HEK293 (cell line): ENCODE measurements around the gene LRP1.

Experiments
- EGR2 ChIP-seq: fragments of 450-650 bp; formaldehyde crosslinking; IDR thresholded peaks from 2 replicates; pipeline ENCODE4 v1.5.1; 2016; ENCODE audit warnings: low read depth, missing biosample characterization, missing genetic modification characterization
- HOXD13 ChIP-seq: sonication (generic); formaldehyde crosslinking; IDR thresholded peaks from 2 replicates; pipeline ENCODE4 v1.8.0; 2022; ENCODE audit warnings: missing genetic modification reagents, borderline replicate concordance
- INSM2 ChIP-seq: fragments of 450-650 bp; formaldehyde crosslinking; IDR thresholded peaks from 2 replicates; pipeline ENCODE4 v1.5.1; 2016; ENCODE audit warnings: missing biosample characterization, missing genetic modification characterization
- KLF9 ChIP-seq: fragments of 450-650 bp; formaldehyde crosslinking; IDR thresholded peaks from 2 replicates; pipeline ENCODE4 v1.5.1; 2016; ENCODE audit warnings: missing biosample characterization, missing genetic modification characterization, low read depth
- MEIS1 ChIP-seq: sonication (generic); formaldehyde crosslinking; IDR thresholded peaks from 2 replicates; pipeline ENCODE4 v1.8.1; 2022; ENCODE audit warnings: missing genetic modification reagents, mild to moderate bottlenecking, borderline replicate concordance
- OSR2 ChIP-seq: fragments of 450-650 bp; formaldehyde crosslinking; IDR thresholded peaks from 2 replicates; pipeline ENCODE4 v1.5.1; 2016; ENCODE audit warnings: missing biosample characterization, missing genetic modification characterization
- PRDM6 ChIP-seq: fragments of 450-650 bp; formaldehyde crosslinking; IDR thresholded peaks from 2 replicates; pipeline ENCODE4 v1.5.1; 2017; ENCODE audit warnings: missing biosample characterization, missing genetic modification characterization
- ZBTB10 ChIP-seq: fragments of 450-650 bp; formaldehyde crosslinking; IDR thresholded peaks from 2 replicates; pipeline ENCODE4 v1.5.1; 2016; ENCODE audit warnings: missing biosample characterization, missing genetic modification characterization
- ZBTB11 ChIP-seq: fragments of 450-650 bp; formaldehyde crosslinking; conservative IDR thresholded peaks from 2 replicates; pipeline ENCODE4 v1.5.1; 2016; ENCODE audit warnings: low read depth, missing biosample characterization, missing genetic modification characterization
- ZBTB20 ChIP-seq: fragments of 450-650 bp; formaldehyde crosslinking; IDR thresholded peaks from 2 replicates; pipeline ENCODE4 v1.5.1; 2016; ENCODE audit warnings: missing biosample characterization, missing genetic modification characterization
- ZBTB26 ChIP-seq: fragments of 450-650 bp; formaldehyde crosslinking; optimal IDR thresholded peaks from 2 replicates; pipeline ENCODE3; 2016; ENCODE audit warnings: missing biosample characterization, mild to moderate bottlenecking, missing genetic modification characterization
- ZBTB8A ChIP-seq: fragments of 450-650 bp; formaldehyde crosslinking; IDR thresholded peaks from 2 replicates; pipeline ENCODE4 v1.5.1; 2016; ENCODE audit warnings: missing biosample characterization, missing genetic modification characterization
- ZFP3 ChIP-seq: fragments of 450-650 bp; formaldehyde crosslinking; IDR thresholded peaks from 2 replicates; pipeline ENCODE4 v1.5.1; 2016; ENCODE audit warnings: low read depth, missing biosample characterization, missing genetic modification characterization
- ZNF174 ChIP-seq: fragments of 450-650 bp; formaldehyde crosslinking; IDR thresholded peaks from 2 replicates; pipeline ENCODE4 v1.5.0; 2017; ENCODE audit warnings: missing biosample characterization, mild to moderate bottlenecking, missing genetic modification characterization
- ZNF350 ChIP-seq: fragments of 450-650 bp; formaldehyde crosslinking; IDR thresholded peaks from 2 replicates; pipeline ENCODE4 v1.5.0; 2017; ENCODE audit warnings: missing biosample characterization, mild to moderate bottlenecking, missing genetic modification characterization
- ZNF354C ChIP-seq: fragments of 450-650 bp; formaldehyde crosslinking; IDR thresholded peaks from 2 replicates; pipeline ENCODE4 v1.5.1; 2016; ENCODE audit warnings: missing biosample characterization, missing genetic modification characterization, low read depth, borderline replicate concordance
- ZNF48 ChIP-seq: fragments of 450-650 bp; formaldehyde crosslinking; IDR thresholded peaks from 2 replicates; pipeline ENCODE4 v1.5.1; 2016; ENCODE audit warnings: missing biosample characterization, missing genetic modification characterization
- ZNF555 ChIP-seq: fragments of 450-650 bp; formaldehyde crosslinking; conservative IDR thresholded peaks from 2 replicates; pipeline ENCODE4 v1.5.1; 2017; ENCODE audit warnings: missing biosample characterization, mild to moderate bottlenecking, missing genetic modification characterization, inconsistent platforms
- ZNF610 ChIP-seq: fragments of 450-650 bp; formaldehyde crosslinking; IDR thresholded peaks from 2 replicates; pipeline ENCODE4 v1.5.1; 2016; ENCODE audit warnings: missing biosample characterization, missing genetic modification characterization, borderline replicate concordance
- ZNF645 ChIP-seq: fragments of 450-650 bp; formaldehyde crosslinking; IDR thresholded peaks from 2 replicates; pipeline ENCODE4; 2016; ENCODE audit warnings: missing biosample characterization, missing genetic modification characterization
- ZNF707 ChIP-seq: fragments of 450-650 bp; formaldehyde crosslinking; IDR thresholded peaks from 2 replicates; pipeline ENCODE4 v1.5.1; 2016; ENCODE audit warnings: missing biosample characterization, missing genetic modification characterization
- ZNF747 ChIP-seq: fragments of 450-650 bp; formaldehyde crosslinking; IDR thresholded peaks from 2 replicates; pipeline ENCODE4 v1.5.1; 2016; ENCODE audit warnings: missing biosample characterization, missing genetic modification characterization
- ZNF768 ChIP-seq: fragments of 450-650 bp; formaldehyde crosslinking; IDR thresholded peaks from 2 replicates; pipeline ENCODE4 v1.5.1; 2018; ENCODE audit warnings: missing biosample characterization, mild to moderate bottlenecking, missing genetic modification characterization
- ZNF777 ChIP-seq: fragments of 450-650 bp; formaldehyde crosslinking; IDR thresholded peaks from 2 replicates; pipeline ENCODE4 v1.5.1; 2017; ENCODE audit warnings: missing biosample characterization, missing genetic modification characterization, borderline replicate concordance
- ZNF830 ChIP-seq: fragments of 450-650 bp; IDR thresholded peaks from 2 replicates; pipeline ENCODE4 v1.5.0; 2018; ENCODE audit warnings: missing biosample characterization, missing genetic modification characterization, low read depth, mild to moderate bottlenecking, moderate library complexity
- ZNF843 ChIP-seq: fragments of 450-650 bp; formaldehyde crosslinking; IDR thresholded peaks from 2 replicates; pipeline ENCODE4 v1.5.1; 2016; ENCODE audit warnings: missing biosample characterization, missing genetic modification characterization
- ZSCAN4 ChIP-seq: fragments of 450-650 bp; formaldehyde crosslinking; IDR thresholded peaks from 2 replicates; pipeline ENCODE4 v1.5.1; 2017; ENCODE audit warnings: missing biosample characterization, missing genetic modification characterization

The LRP1 gene

GRCh38 chr12:57213058-57213715 lies 84.9 kb downstream of the LRP1 start (continued):
- TF ChIP-seq INSM2 (tag by site-specific recombination) (no peak), ZNF645 (tag by site-specific recombination) (no peak), OSR2 (no peak), EGR2 (tag by site-specific recombination) (no peak), ZBTB11 (tag by site-specific recombination) (no peak), ZBTB8A (tag by site-specific recombination) (peak; percentile 85), ZNF354C (tag by site-specific recombination) (no peak), ZNF174 (tag by site-specific recombination) (no peak), ZBTB10 (tag by site-specific recombination) (no peak), ZNF555 (tag by site-specific recombination) (no peak), ZNF350 (tag by site-specific recombination) (no peak), ZNF707 (tag by site-specific recombination) (no peak), ZNF830 (tag by site-specific recombination) (no peak), ZNF777 (tag by site-specific recombination) (no peak), ZBTB20 (tag by site-specific recombination) (no peak), HOXD13 (CRISPR knock-in tag) (no peak), ZFP3 (tag by site-specific recombination) (no peak), ZNF768 (tag by site-specific recombination) (no peak), PRDM6 (tag by site-specific recombination) (no peak), MEIS1 (CRISPR knock-in tag) (no peak), ZBTB26 (peak; percentile 48), ZNF747 (tag by site-specific recombination) (no peak), ZNF843 (no peak), ZNF610 (tag by site-specific recombination) (no peak), KLF9 (tag by site-specific recombination) (peak; percentile 42), ZSCAN4 (tag by site-specific recombination) (no peak), ZNF48 (tag by site-specific recombination) (no peak)
